T-helper 2 cell treated with Interferon-gamma antibody and Interleukin-4, amounts not matched to agents 100 ng/mL and 5 ng/mL, for 36 hours (primary cell): ENCODE measurements around the gene PLCB3. TPM values are rescaled to one million over a fixed set of nuclear protein-coding genes. Genes with fewer than 3 reads are reported as not detected.

Experiments
- intact Hi-C: fragments of 100-400 bp; cut with micrococcal nuclease; formaldehyde crosslinking; loops from one replicate; pipeline ENCODE4 v1.15.1; 2023
- total RNA-seq: library from RNA; stranded (reverse); gene quantifications from 2 replicates; pipeline ENCODE4 v1.2.3, GENCODE V29; 2022

The PLCB3 gene
- total RNA-seq, 1 donor from 2014 or later: 12.7 TPM

DNA sequence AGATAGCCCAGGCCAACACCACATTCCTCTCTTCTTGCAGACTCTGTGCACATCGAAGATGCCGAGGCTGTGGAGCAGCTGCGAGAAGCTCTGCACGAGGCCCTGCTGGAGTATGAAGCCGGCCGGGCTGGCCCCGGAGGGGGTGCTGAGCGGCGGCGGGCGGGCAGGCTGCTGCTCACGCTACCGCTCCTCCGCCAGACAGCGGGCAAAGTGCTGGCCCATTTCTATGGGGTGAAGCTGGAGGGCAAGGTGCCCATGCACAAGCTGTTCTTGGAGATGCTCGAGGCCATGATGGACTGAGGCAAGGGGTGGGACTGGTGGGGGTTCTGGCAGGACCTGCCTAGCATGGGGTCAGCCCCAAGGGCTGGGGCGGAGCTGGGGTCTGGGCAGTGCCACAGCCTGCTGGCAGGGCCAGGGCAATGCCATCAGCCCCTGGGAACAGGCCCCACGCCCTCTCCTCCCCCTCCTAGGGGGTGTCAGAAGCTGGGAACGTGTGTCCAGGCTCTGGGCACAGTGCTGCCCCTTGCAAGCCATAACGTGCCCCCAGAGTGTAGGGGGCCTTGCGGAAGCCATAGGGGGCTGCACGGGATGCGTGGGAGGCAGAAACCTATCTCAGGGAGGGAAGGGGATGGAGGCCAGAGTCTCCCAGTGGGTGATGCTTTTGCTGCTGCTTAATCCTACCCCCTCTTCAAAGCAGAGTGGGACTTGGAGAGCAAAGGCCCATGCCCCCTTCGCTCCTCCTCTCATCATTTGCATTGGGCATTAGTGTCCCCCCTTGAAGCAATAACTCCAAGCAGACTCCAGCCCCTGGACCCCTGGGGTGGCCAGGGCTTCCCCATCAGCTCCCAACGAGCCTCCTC lies 64.6 kb downstream of the PLCB3 start:
- intact Hi-C loops: loop anchor here (2.0 kb wide), 1 partner anchor 477 kb away; the partner anchor contains the start of gene MARK2

DNA sequence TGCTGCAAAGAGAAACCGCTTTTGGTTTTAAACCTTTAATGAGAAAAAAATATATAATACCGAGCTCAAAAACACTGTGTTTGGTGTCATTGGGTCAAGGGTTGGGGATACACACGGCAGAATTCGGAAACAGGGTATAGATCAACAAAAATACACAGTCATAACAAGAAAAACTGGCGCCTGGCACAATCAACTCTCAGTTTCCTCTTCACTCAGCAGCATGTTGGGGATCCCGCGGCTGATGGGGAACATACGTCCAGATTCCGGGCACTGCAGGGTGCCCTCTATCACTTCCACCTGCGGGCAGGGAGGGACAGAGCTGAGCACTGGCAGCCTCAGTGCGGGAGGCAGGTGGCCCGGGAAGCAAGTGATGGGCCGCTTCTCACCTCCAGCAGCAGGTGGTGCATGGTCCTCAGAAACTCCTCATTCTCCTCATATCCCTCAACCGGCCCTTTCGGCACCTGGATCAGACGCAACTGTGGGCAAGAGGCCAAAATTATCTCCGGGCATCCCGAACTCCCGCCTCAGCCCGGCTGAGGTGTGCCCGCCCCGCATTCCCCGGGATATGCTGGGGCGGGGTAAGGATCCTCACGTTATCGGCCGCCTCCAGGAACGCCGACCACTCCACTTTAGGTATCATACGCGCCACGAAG lies 65.5 kb downstream of the PLCB3 start:
- intact Hi-C loops: loop anchor here (1.0 to 2.0 kb wide), 6 partner anchors 11 to 478 kb away; partner anchors contain the start of genes ESRRA, MARK2 and RPS6KA4

DNA sequence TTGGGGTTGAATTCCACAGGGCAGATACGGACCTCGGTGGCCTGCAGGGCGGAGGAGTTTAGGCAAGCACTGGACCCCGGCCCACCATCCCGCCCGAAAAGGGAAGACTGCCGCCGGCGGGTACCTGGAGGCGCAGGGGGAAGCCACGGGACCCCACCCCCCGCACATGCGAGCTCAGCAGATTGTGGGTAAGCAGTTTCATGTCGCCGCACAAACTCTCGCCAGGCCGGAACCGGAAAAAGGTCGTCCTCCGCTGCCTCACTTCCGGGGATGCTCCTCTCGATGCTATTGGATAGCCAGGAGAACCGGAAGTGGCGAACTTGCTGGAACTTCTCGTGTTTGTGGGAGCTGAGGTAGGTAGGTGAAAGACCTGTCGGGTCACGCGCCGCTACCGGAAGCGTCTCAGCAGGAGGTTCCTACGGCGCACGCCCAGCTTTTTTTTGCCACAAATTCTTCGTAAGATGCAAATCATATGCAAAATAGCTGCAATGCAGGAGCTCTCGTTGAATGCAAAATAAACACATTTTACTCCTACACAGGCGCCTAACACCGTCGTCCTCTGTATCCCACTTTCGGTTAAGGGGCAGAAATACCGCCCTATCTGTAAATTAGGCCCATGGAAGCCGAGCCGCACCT lies 66.1 kb downstream of the PLCB3 start, which contains the start of gene TRMT112:
Gene TRMT112, minus strand, starts transcription at position 235 of the 636 bp plus-strand sequence. Its CDS starts 33 bp downstream, at position 202.
- intact Hi-C loops: loop anchor here (1.0 to 2.0 kb wide), 6 partner anchors 12 to 479 kb away; partner anchors contain the start of genes ESRRA, MARK2 and RPS6KA4

DNA sequence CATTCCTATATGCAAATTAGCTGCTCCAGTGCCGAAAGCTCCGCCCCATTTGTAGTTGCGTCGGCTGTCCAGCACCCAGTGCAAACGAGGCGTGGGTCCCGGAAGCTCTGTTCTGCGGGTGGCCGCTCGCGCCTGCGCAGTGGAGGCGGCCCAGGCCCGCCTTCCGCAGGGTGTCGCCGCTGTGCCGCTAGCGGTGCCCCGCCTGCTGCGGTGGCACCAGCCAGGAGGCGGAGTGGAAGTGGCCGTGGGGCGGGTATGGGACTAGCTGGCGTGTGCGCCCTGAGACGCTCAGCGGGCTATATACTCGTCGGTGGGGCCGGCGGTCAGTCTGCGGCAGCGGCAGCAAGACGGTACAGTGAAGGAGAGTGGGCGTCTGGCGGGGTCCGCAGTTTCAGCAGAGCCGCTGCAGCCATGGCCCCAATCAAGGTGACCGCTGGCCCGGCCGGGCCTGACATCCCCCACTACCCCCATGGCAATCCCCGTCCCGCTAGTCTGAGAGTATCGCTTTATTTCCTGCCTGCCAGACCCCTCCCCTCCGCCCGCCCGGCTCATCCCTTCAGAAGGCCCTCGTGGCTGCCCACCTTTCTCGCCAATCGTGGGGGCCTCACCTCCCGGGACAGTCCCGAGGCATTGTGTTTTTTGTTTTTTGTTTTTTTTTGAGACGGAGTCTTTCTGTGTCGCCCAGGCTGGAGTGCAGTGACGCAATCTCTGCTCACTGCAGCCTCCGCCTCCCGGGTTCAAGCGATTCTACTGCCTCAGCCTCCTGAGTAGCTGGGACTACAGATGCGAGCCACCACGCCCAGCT lies 66.8 kb downstream of the PLCB3 start, which contains the start of gene PRDX5:
Gene PRDX5, plus strand, starts transcription at position 161 of the 805 bp plus-strand sequence. Its CDS starts 95 bp downstream, at position 256.
- intact Hi-C loops: loop anchor here (1.0 to 2.0 kb wide), 7 partner anchors 13 to 479 kb away; partner anchors contain the start of genes ESRRA, MARK2, RPS6KA4 and SF1

Other genes with a start within 250 kb of the PLCB3 start
- gene FLRT1, start 215.6 kb upstream of the PLCB3 start, total RNA-seq: not detected in 2 replicates
- 11.1 and 11.4 TPM in 2 replicates for gene MACROD1, start 85.4 kb upstream of the PLCB3 start, total RNA-seq
- gene STIP1, start 65.4 kb upstream of the PLCB3 start, total RNA-seq: 267 and 285 TPM in 2 replicates
- gene FERMT3, start 44.8 kb upstream of the PLCB3 start, total RNA-seq: 210 and 211 TPM in 2 replicates
- 23.0 and 29.5 TPM in 2 replicates for gene TRPT1, start 25.3 kb upstream of the PLCB3 start, total RNA-seq
- 77.2 and 79.8 TPM in 2 replicates for gene NUDT22, start 25.3 kb upstream of the PLCB3 start, total RNA-seq
- 27.5 and 29.9 TPM in 2 replicates for gene DNAJC4, start 21.0 kb upstream of the PLCB3 start, total RNA-seq
- gene VEGFB, start 16.9 kb upstream of the PLCB3 start, total RNA-seq: 59.8 and 60.4 TPM in 2 replicates
- 36.6 and 40.3 TPM in 2 replicates for gene FKBP2, start 10.4 kb upstream of the PLCB3 start, total RNA-seq
- 141 and 144 TPM in 2 replicates for gene PPP1R14B, start 4.6 kb upstream of the PLCB3 start, total RNA-seq
- 31.8 and 36.1 TPM in 2 replicates for gene BAD, start 33.1 kb downstream of the PLCB3 start, total RNA-seq
- gene GPR137, start 34.3 kb downstream of the PLCB3 start, total RNA-seq: 34.8 and 36.5 TPM in 2 replicates
- gene KCNK4, start 39.8 kb downstream of the PLCB3 start, total RNA-seq: not detected in 2 replicates
- gene CATSPERZ, start 48.8 kb downstream of the PLCB3 start, total RNA-seq: not detected in 2 replicates
- gene ESRRA, start 54.0 kb downstream of the PLCB3 start, total RNA-seq: 40.9 and 47.6 TPM in 2 replicates
- 212 and 218 TPM in 2 replicates for gene TRMT112, start 66.0 kb downstream of the PLCB3 start, total RNA-seq
- 114 and 119 TPM in 2 replicates for gene PRDX5, start 66.6 kb downstream of the PLCB3 start, total RNA-seq
- 132 and 135 TPM in 2 replicates for gene CCDC88B, start 88.7 kb downstream of the PLCB3 start, total RNA-seq
- gene RPS6KA4, start 107.6 kb downstream of the PLCB3 start, total RNA-seq: 39.3 and 42.0 TPM in 2 replicates